ENCODE data around the gene CCN5. TPM values are rescaled to one million over a fixed set of nuclear protein-coding genes. Genes with fewer than 3 reads are reported as not detected.
"Not testable (repeated sequence)": the region's sequence is repeated elsewhere in the genome, so short reads cannot be mapped to it uniquely, and the experiment has no call there.

The CCN5 gene, protein sequence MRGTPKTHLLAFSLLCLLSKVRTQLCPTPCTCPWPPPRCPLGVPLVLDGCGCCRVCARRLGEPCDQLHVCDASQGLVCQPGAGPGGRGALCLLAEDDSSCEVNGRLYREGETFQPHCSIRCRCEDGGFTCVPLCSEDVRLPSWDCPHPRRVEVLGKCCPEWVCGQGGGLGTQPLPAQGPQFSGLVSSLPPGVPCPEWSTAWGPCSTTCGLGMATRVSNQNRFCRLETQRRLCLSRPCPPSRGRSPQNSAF
- 0.20 TPM in 1 of 2 replicates, not detected in the other for total RNA-seq (2021)
- Bru-seq, nascent RNA: not detected
- percentile 8 among the genes with signal in this experiment for BruChase-seq, experiment 1, labeled RNA remaining after a 2-hour chase
- BruChase-seq, experiment 2, labeled RNA remaining after a 6-hour chase: percentile 4 among the genes with signal in this experiment
- long read RNA-seq: 0 reads

DNA sequence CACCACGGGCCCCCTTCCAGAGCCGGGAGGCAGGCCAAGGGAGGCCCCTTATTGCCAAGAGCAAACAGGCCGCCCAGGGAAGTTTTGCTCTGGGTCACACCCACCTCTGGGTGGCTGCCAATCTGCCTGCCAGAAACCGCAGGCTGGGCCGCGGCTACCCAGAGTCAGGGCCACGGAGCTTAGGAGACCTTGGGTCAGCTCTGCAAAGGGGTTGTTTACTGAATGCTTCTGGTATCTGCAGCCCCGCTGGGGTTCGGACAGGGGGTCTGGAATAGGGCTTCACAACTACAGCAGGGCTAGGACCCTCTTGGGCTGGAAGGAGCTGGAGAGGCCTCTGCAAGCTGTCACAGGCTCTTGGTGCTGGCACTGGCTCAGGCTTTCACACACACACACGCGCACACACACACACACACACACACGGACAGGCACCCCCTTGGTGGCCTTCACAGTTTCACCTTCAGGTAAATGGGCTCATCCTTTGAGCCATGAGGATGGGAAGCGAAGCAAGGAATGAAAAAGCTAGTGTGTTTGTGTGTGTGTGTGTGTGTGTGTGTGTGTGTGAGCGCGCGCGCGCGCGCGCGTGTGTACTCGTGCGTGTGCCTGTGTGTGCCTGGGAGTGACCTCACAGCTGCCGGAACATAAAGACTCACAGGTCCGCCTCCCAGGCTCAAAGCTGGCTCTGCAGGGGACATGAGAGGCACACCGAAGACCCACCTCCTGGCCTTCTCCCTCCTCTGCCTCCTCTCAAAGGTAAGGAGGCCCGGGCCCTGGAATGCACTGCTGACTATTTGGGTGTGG, at the start of gene CCN5:
Gene CCN5, plus strand, starts transcription at position 669 of the 798 bp plus-strand sequence. Its CDS starts 22 bp downstream, at position 691.
- Histone ChIP-seq H2AFZ (no peak within 1 kb of the TSS), H3F3A (ENCODE audit: insufficient read depth, low read depth) (peaks cover 9% of the 10 kb centered on the region), H4K20me1 (ENCODE audit: insufficient read depth) (no peaks in the 10 kb centered on the region), H3K9me2 (ENCODE audit: insufficient read depth) (no peaks in the 10 kb centered on the region), H3K4me1 (replicated peaks; ENCODE audit: insufficient read depth) (peaks cover 18% of the 10 kb centered on the region), H3K9me3 (ENCODE audit: insufficient read depth, low read depth) (no peaks in the 10 kb centered on the region), H3K79me2 (ENCODE audit: low read depth) (no peaks in the 10 kb centered on the region), H3K36me3 (ENCODE audit: low read depth) (no peaks in the 10 kb centered on the region), H3K4me3 (no peak within 1 kb of the TSS; the same call in 1 of the 2 replicates), H3K27ac (no peak within 1 kb of the TSS), H3K4me2 (peak within 1 kb of the TSS; percentile 67), H3K27me3 (ENCODE audit: insufficient read depth, low read depth) (no peaks in the 10 kb centered on the region)
- DNase-seq: peak; percentile 81 to 89
- intact Hi-C loops (cut with micrococcal nuclease; ENCODE audit: unreplicated experiment): loop anchor here (1.0 kb wide), 1 partner anchor 22 kb away; no protein-coding TSS in a partner anchor
- ChIA-PET POLR2A (ENCODE audit: unreplicated experiment) (no interaction called here), CTCF (interaction anchor here (1.0 to 2.1 kb wide), 2 partner anchors 17 to 33 kb away, joined by 4 to 11 read pairs; no protein-coding TSS in a partner anchor)
- BruUV-seq (replicated peaks): no TSS peak
- TF ChIP-seq, protein P1, sequence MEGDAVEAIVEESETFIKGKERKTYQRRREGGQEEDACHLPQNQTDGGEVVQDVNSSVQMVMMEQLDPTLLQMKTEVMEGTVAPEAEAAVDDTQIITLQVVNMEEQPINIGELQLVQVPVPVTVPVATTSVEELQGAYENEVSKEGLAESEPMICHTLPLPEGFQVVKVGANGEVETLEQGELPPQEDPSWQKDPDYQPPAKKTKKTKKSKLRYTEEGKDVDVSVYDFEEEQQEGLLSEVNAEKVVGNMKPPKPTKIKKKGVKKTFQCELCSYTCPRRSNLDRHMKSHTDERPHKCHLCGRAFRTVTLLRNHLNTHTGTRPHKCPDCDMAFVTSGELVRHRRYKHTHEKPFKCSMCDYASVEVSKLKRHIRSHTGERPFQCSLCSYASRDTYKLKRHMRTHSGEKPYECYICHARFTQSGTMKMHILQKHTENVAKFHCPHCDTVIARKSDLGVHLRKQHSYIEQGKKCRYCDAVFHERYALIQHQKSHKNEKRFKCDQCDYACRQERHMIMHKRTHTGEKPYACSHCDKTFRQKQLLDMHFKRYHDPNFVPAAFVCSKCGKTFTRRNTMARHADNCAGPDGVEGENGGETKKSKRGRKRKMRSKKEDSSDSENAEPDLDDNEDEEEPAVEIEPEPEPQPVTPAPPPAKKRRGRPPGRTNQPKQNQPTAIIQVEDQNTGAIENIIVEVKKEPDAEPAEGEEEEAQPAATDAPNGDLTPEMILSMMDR (conservative IDR thresholded peaks at IDR 0.05): no peak
- TF ChIP-seq EZH2 (IDR thresholded peaks at IDR 0.05; ENCODE audit: low read depth): no peak

DNA sequence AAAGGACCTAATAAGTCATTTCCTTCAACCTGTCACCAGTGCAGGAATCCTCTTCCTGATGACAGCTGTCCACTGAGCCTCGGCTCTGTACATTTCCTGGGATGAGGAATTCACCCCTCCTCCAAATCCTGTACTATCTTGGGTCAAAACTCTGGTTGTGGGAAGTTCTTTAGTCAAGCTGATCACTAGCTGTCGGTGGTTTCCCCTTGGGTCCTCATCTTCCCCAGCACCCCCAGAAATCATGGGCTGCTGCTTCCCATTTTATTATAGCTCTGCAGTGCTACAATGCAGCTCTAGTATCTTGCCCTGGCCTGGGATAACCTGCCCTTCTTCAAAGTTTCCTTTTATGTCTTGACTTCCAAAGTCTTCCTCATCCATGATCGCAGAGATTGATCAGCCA, 49.1 kb upstream of the CCN5 start:
- peaks cover 5% of the 10 kb centered on the region for H3F3A ChIP-seq (ENCODE audit: insufficient read depth, low read depth)
- ChIA-PET POLR2A (ENCODE audit: unreplicated experiment) (interaction anchor here (0.7 kb wide), 1 partner anchor 560 kb away, joined by 9 read pairs; no protein-coding TSS in a partner anchor), CTCF (no interaction called here)
- no TSS peak for BruUV-seq (replicated peaks)
- H3K9me2 ChIP-seq (ENCODE audit: insufficient read depth): no peaks in the 10 kb centered on the region
- H3K79me2 ChIP-seq (ENCODE audit: low read depth): no peaks in the 10 kb centered on the region
- no peaks in the 10 kb centered on the region for H3K36me3 ChIP-seq (ENCODE audit: low read depth)
- intact Hi-C loops (cut with micrococcal nuclease; ENCODE audit: unreplicated experiment): no loop called here
- H3K27ac ChIP-seq: no peak overlapping the region
- H3K9me3 ChIP-seq (ENCODE audit: insufficient read depth, low read depth): no peaks in the 10 kb centered on the region
- TF ChIP-seq EZH2 (IDR thresholded peaks at IDR 0.05; ENCODE audit: low read depth): no peak
- TF ChIP-seq, protein P1 (conservative IDR thresholded peaks at IDR 0.05): no peak
- no peak overlapping the region for H3K4me3 ChIP-seq
- no peak for DNase-seq
- H4K20me1 ChIP-seq (ENCODE audit: insufficient read depth): no peaks in the 10 kb centered on the region
- no peak overlapping the region for H2AFZ ChIP-seq
- H3K27me3 ChIP-seq (ENCODE audit: insufficient read depth, low read depth): no peaks in the 10 kb centered on the region
- H3K4me1 ChIP-seq (replicated peaks; ENCODE audit: insufficient read depth): peaks cover 14% of the 10 kb centered on the region
- H3K4me2 ChIP-seq: no peak overlapping the region

DNA sequence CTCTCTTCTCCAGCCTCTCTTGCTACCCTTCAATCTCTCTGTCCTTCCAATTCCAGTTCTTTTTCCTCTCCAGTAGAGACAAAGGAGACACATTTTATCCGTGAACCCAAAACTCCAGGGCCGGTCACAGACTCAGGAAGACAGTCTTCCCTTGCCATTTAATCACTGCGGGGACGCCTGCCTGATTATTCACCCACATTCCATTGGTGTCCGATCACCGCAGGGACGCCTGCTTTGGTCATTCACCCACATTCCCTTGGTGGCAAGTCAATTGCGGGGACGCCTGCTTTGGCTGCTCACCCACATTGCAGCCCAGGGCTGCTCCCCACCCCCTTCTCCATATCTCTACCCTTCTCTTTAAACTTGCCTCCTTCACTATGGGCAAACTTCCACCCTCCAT, 44.3 kb upstream of the CCN5 start:
- not testable (repeated sequence) for BruUV-seq (replicated peaks)
- H2AFZ ChIP-seq: peak overlapping the region; percentile 61; the same call in 1 of the 2 replicates

DNA sequence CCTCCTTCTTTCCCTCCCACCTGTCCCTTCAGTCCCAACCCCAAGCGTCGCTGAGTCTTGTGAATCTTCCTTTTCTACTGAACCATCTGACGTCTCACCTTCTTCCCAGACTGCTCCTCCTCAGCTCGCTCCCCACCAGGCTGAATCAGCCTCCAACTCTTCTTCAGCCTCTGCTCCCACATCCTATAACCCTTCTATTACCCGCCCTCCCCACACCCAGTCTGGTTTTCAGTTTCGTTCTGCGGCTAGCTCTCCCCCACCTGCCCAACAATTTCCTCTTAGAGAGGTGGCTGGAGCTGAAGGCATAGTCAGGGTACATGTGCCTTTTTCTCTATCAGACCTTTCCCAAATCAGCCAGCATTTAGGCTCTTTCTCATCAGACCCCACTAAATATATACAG, 43.6 kb upstream of the CCN5 start:
- H3K36me3 ChIP-seq (ENCODE audit: low read depth); H3K27me3 ChIP-seq (ENCODE audit: insufficient read depth, low read depth); H4K20me1 ChIP-seq (ENCODE audit: insufficient read depth); H2AFZ ChIP-seq; H3F3A ChIP-seq (ENCODE audit: insufficient read depth, low read depth); H3K9me2 ChIP-seq (ENCODE audit: insufficient read depth); intact Hi-C loops (cut with micrococcal nuclease; ENCODE audit: unreplicated experiment); H3K9me3 ChIP-seq (ENCODE audit: insufficient read depth, low read depth); BruUV-seq (replicated peaks); H3K79me2 ChIP-seq (ENCODE audit: low read depth): not testable (repeated sequence)
- Histone ChIP-seq H3K27ac (peak overlapping the region; percentile 82), H3K4me3 (peak overlapping the region; percentile 38; the same call in 1 of the 2 replicates), H3K4me2 (peak overlapping the region; percentile 70), H3K4me1 (replicated peaks; ENCODE audit: insufficient read depth) (peaks cover 19% of the 10 kb centered on the region)
- peak; percentile 52 to 58 for DNase-seq
- POLR2A ChIA-PET (ENCODE audit: unreplicated experiment): interaction anchor here (0.6 to 0.7 kb wide), 3 partner anchors 34 to 847 kb away, joined by 3 to 4 read pairs (median 4); no protein-coding TSS in a partner anchor
- CTCF ChIA-PET: interaction anchor here (1.1 kb wide), 1 partner anchor 10 kb away, joined by 4 read pairs; no protein-coding TSS in a partner anchor

More for the DNA sequence above, 44.3 kb upstream of the CCN5 start:
- H3K36me3 ChIP-seq (ENCODE audit: low read depth); POLR2A ChIA-PET (ENCODE audit: unreplicated experiment); intact Hi-C loops (cut with micrococcal nuclease; ENCODE audit: unreplicated experiment); H3F3A ChIP-seq (ENCODE audit: insufficient read depth, low read depth); H3K9me2 ChIP-seq (ENCODE audit: insufficient read depth); H3K79me2 ChIP-seq (ENCODE audit: low read depth); CTCF ChIA-PET; H3K27me3 ChIP-seq (ENCODE audit: insufficient read depth, low read depth); H4K20me1 ChIP-seq (ENCODE audit: insufficient read depth); H3K9me3 ChIP-seq (ENCODE audit: insufficient read depth, low read depth): not testable (repeated sequence)
- DNase-seq: peak; percentile 81 to 83
- Histone ChIP-seq H3K4me1 (replicated peaks; ENCODE audit: insufficient read depth) (peaks cover 19% of the 10 kb centered on the region), H3K27ac (peak overlapping the region; percentile 82), H3K4me3 (peak overlapping the region; percentile 38; the same call in 1 of the 2 replicates), H3K4me2 (peak overlapping the region; percentile 70)

DNA sequence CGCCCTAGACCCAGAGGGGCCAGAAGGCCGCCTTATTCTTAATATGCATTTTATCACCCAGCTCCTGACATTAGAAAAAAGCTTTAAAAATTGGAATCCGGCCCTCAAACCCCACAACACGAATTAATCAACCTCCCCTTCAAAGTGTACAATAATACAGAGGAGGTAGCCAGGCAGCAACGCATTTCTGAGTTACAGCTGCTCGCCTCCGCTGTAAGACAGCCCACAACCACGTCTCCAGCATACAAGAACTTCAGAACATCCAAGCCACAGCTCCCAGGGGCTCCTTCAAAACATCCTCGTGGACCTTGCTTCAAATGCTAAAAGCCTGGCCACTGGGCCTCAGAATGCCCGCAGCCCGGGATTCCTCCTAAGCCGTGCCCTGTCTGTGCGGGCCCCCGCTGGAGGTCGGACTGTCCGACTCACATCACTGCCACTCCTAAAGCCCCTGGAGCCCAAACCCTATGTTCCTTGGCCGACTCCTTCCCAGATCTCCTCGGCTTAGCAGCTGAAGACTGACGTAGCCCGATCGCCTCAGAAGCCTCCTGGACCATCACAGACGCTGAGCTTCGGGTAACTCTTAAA, 42.8 kb upstream of the CCN5 start:
- H3F3A ChIP-seq (ENCODE audit: insufficient read depth, low read depth); intact Hi-C loops (cut with micrococcal nuclease; ENCODE audit: unreplicated experiment); H3K79me2 ChIP-seq (ENCODE audit: low read depth); BruUV-seq (replicated peaks); H4K20me1 ChIP-seq (ENCODE audit: insufficient read depth); H3K9me2 ChIP-seq (ENCODE audit: insufficient read depth); H3K4me3 ChIP-seq; DNase-seq; H3K36me3 ChIP-seq (ENCODE audit: low read depth); H3K27me3 ChIP-seq (ENCODE audit: insufficient read depth, low read depth); H3K27ac ChIP-seq; H3K4me2 ChIP-seq; H3K9me3 ChIP-seq (ENCODE audit: insufficient read depth, low read depth); H2AFZ ChIP-seq: not testable (repeated sequence)
- CTCF ChIA-PET: interaction anchor here (1.1 kb wide), 1 partner anchor 9 kb away, joined by 4 read pairs; no protein-coding TSS in a partner anchor
- POLR2A ChIA-PET (ENCODE audit: unreplicated experiment): interaction anchor here (0.6 kb wide), 1 partner anchor 35 kb away, joined by 4 read pairs; no protein-coding TSS in a partner anchor
- H3K4me1 ChIP-seq (replicated peaks; ENCODE audit: insufficient read depth): peaks cover 19% of the 10 kb centered on the region

Data from PC-9 (cell line).